ENCODE data around the gene DOCK2.

DOCK2 gene

GRCh38 chr5:169956126-169956525, 319.1 kb downstream of the DOCK2 start:
- DNase-seq: no peak

DNA sequence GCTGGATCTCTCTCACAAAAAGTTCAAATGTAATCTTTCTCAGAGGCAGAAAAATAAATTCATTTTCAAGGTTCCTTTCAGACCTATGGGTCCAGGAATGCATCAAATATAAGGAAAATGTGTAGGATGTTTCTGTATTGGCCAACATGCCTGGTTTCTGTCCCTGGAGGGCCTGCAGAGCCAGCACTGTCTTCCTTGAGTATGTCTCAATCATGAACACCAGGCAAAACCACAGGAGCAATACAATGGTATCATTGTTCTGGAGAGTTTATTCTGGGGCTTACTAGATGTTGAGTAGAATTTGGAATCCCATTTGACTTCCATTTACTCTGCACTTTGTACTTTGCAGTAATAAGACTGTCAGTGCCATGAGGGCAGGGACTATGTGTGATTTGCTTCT, 319.7 kb downstream of the DOCK2 start:
- no peak for DNase-seq

DNA sequence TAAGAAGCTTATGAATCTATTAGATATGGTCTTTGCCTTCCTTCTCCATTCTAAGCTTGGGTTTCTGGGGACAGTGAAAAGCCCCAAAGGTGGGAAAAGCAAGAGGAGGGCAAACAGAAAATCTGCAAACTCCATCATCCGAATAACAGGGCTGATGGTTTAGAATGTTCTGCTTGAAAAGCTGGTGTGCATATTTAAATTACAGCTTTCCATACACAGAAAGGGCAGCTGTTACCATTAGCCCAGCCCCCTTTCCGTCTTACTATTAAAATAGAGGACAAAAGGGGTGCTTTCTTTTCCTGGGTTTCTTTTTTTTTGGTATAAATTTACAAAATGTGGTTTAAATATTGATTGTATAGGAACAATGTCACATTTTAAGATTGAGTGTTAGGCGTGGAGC, 321.2 kb downstream of the DOCK2 start:
- DNase-seq: no peak

- DNase-seq: no peak
Observed at GRCh38 chr5:169960659-169961058, 323.6 kb downstream of the DOCK2 start.

GRCh38 chr5:169964246-169964645, 327.2 kb downstream of the DOCK2 start:
- no peak for DNase-seq

- DNase-seq: no peak
Observed at GRCh38 chr5:169970339-169970738, 333.3 kb downstream of the DOCK2 start.

- DNase-seq: no peak
Observed at GRCh38 chr5:169970911-169971765, 334.1 kb downstream of the DOCK2 start.

DNA sequence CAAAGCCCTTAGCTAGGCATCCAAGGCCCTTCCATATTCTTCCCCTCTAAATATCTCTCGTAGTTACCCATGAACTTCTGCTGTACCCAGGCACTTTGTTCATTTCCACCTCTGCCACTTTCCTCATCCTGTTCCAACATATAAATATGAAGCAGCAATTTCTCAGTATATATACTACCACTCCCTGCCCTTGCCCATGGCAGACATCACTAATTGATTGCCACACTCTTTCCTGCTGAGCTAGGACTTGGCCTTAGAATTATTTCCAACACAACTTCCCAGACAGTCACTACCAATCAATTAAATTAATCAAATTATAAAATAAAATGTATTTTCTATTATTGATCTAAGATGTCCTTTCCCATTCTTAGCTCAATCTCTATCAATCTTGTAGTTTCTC, 334.7 kb downstream of the DOCK2 start:
- no peak for DNase-seq

DNA sequence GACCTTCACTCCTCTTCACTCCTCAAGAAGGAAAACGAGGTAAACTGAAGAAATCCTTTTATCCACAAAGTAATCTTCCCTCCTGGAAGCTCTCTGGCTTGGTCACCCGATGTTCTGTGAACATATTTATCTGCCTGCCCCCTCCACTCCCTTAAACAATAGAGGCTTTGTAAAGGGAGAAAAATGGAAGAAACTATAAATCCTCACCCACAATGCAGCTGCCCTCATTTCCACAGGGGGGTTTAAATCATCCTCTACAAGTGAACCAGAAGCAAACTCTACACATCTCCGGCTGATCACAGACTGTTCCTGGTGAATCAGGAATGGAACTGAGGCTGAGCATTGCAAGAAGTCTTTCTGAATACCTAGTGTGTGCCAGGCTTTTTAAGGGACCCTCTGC, 336.0 kb downstream of the DOCK2 start:
- no peak for DNase-seq

DNA sequence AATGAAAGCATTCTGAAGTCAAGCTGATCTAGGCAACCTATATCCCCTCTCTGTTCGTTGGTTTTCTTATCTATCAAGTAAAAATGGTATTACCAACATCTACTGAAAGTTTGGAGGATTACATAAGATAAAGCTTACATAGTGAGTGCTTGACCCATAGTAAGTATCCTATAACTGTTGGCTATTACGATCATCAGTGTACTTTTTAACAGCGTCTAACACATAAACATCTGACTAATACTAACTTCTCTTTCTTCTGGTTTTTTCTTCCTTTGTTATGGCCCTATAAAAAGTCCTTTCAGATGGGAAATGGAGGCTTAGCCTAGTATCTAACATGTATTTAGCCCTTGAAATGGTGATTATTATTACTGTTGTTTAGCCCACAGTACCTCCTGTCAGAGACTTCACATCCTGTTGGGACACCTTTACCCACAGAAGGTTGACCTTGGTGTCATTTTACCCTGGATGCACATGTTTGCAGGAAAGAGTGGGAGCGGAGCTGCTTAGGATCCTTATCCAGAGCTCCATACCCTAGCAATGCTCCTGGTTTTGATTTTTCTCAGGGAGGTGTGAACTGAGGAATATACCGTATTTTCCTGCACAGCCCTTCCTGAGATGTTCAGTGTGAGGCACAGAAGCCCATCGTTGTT, 337.2 kb downstream of the DOCK2 start:
- DNase-seq: no peak

GRCh38 chr5:169978714-169979113, 341.6 kb downstream of the DOCK2 start:
- no peak for DNase-seq

DNA sequence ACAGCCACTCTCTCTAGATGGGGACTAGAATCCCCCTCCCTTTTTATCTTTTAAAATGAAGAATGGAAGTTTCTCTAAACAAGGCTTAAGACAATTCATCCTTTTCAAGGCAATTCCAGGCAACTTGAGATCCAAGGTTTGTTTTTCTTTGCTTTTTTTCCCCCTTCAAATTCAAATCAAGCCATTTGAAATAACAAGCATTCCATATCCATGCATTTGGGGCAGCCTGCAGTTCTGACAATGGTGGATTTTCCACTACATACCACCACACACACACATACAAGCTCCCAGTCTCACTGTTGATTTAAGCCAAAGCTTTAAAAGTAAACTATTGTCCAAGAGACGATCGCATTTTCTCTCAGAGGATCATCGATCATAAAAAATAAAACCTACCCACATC, 342.8 kb downstream of the DOCK2 start:
- DNase-seq: no peak

DNA sequence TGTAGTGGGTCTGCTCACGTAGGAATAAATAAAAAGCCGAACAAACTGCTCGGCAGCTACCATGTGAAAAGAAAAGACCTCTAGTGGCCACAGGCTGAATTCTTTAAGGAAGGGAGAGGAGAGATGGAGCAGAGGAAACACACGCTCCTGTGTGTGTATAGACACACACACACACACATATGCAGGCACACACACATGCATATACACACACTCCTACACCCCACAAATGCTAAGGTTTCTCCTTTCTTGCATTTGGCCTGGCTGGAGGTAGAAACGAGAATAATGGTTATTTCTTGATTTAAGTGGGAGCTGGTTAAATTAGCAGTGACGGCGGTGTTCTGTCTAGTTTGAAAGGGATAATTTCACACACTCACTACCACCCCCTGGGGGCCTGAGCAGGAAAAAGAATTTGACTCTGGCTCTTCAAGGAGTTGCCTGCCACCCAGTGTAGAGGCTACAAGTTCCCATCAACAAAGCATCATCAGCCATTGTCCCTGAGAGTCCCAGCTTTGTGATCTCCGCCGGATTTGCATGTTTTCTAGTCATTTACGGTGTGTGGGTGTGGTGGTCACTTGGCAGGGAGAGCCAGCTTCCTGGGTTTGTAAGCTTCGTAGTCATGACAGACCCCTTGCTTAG, 343.5 kb downstream of the DOCK2 start, which contains the start of gene INSYN2B:
Gene INSYN2B, minus strand, starts transcription at position 78 of the 636 bp plus-strand sequence. CDS start 96,597 bp downstream, outside the sequence.
- DNase-seq: peak; percentile 72

GRCh38 chr5:169988206-169988605, 351.1 kb downstream of the DOCK2 start:
- no peak for DNase-seq

DNA sequence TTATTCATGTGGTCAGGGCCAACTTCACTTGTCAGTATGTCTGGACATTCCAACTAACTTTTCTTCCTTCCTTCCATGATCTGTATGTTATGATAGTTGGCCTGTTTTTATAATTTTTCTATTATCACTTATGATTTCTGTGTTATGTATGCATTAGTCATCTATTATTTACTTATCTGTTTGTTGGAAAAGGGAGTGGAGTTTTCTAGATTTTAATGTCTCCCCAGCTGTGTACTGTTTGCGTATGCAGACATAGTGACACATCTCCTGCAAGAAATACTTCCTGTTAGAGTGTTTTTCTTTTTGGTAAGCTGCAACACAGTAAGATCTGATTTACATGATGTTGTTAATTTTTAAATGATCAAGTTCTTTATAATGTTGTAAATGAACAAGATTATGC, 351.9 kb downstream of the DOCK2 start:
- no peak for DNase-seq

DNA sequence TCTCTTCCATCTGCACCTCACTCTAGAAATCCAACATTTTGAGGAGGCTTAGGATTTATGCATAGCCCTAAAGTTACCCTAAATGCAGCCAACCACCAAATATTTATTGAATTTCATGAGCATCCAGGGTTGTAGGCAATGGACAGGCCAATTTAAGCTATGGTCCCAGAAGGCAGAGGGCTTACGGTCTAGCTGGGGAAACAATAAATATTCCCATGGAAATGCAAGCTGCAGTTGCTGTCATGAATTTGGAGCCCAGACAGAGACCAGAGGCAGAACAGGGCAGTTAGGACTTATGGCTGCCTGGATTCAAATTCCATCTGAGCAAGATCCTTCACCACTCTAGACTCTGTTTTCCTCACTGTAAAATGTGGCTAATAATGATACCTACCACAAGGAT, 352.3 kb downstream of the DOCK2 start:
- no peak for DNase-seq

- DNase-seq: no peak
Observed at GRCh38 chr5:169991115-169991869, 354.2 kb downstream of the DOCK2 start.

GRCh38 chr5:169992789-169993484, 355.9 kb downstream of the DOCK2 start:
- no peak for DNase-seq

GRCh38 chr5:169993485-169993790, 356.4 kb downstream of the DOCK2 start:
- no peak for DNase-seq

DNA sequence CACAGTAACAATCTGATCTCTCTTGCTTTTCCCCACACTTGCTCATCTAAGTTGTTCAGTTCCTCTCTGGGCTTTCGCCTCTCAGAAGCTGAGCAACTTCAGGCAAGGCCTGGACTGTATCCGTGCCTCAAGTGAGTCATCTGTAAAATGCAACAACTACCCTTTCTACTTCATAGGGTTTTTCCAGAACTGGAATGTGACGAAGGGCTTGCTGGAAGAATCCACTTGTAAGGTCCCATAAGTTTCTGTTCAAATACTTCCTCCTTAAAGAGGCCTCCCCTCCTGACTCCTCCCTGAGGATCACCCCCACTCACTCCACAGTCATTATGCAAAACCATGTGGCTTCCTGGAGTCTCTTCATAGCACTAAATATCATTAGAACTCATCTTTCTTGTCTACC, 360.7 kb downstream of the DOCK2 start:
- DNase-seq: no peak

GRCh38 chr5:169999621-170000020, 362.5 kb downstream of the DOCK2 start:
- DNase-seq: no peak

GRCh38 chr5:170000155-170000554, 363.1 kb downstream of the DOCK2 start:
- no peak for DNase-seq

DNA sequence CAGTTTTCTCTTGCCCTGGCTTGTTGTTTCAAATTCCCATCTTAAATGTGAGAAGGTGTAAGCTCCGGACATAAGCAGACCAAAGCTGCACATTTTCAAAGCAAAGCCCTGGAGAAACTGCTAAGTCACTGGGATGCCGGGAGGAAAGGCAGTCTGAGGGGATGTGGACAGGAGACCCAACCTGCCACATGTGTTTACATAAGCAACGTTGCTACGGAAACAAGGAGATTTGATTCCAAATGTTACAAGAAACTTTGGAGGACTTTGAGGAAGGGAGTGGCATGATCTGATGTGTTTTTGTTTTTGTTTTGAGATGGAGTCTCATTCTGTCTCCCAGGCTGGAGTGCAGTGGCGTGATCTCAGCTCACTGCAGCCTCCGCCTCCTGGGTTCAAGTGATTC, 368.9 kb downstream of the DOCK2 start:
- DNase-seq: no peak

All from NCI-H510A treated with DMSO at 0.1 percent for 48 hours (cell line).